GM18499 (cell line): ENCODE measurements around the gene CYS1.
"Not testable (repeated sequence)": the region's sequence is repeated elsewhere in the genome, so short reads cannot be mapped to it uniquely, and the experiment has no call there.

Experiments used
- ATAC-seq: cut with Tn5 transposase; IDR thresholded peaks from one replicate; pipeline ENCODE4 v1.9.1; 2021; ENCODE audit warnings: moderate number of reproducible peaks; ENCODE audit not compliant: insufficient read depth, unreplicated experiment

The CYS1 gene

DNA sequence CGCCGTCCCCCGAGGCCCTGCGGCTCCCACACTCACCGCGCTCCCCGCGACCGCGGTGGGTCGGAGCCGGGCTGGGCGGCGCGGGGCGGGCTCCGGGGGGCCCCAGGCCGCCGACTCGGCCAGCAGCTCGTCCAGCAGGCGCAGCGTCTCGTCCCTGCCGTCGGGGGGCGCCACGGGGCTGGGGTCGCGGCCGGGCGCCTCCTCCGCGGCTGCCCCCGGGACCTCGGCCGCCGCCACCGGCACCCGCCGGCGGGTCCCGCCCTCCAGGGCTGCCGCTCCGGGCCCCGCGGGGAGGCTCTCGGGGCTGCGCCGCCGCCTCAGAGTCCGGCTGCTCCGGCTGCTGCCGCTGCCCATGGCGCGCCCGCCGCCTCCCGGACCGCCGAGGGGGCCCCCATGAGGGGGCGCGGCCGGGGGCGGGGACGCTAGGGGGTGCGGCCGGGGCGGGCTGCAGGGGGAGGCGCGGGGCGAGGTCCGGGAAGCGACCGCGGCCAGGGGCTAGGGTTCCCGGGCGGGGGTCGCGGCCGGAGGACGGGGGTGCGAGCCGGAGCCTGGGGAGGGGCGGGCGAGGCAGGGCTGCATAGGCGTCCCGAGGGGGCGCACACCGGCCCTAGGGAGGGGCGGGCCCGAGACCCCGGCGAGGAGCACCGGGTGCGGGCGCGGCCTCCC lies at the start of gene CYS1:
Gene CYS1 (minus strand): TSS at position 542 of the 666 bp plus-strand sequence. CDS start 188 bp downstream, at position 354.
- ATAC-seq, result no peak

DNA sequence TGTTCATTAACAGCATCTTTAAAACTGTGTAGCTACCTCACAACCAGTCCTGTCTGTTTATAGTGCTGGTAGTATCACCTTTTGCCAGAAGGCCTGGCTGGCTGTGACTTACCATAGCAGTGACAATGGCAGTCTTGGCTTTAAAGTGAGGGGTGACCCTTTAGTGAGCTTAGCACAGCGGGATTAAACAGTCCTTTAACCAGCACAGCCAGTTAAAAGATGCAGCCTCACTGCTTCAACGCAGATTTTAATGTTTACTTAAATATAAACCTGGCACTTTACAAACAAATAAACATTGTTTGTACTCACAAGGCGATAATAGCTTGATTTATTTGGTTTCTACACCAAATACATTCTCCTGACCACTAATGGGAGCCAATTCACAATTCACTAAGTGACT lies 49.3 kb upstream of the CYS1 start:
- ATAC-seq, result no peak

- ATAC-seq, result no peak
These were observed 48.2 kb upstream of the CYS1 start for GRCh38 chr2:10128420-10128819.

GRCh38 chr2:10126632-10127026 lies 46.4 kb upstream of the CYS1 start:
- no peak for ATAC-seq

DNA sequence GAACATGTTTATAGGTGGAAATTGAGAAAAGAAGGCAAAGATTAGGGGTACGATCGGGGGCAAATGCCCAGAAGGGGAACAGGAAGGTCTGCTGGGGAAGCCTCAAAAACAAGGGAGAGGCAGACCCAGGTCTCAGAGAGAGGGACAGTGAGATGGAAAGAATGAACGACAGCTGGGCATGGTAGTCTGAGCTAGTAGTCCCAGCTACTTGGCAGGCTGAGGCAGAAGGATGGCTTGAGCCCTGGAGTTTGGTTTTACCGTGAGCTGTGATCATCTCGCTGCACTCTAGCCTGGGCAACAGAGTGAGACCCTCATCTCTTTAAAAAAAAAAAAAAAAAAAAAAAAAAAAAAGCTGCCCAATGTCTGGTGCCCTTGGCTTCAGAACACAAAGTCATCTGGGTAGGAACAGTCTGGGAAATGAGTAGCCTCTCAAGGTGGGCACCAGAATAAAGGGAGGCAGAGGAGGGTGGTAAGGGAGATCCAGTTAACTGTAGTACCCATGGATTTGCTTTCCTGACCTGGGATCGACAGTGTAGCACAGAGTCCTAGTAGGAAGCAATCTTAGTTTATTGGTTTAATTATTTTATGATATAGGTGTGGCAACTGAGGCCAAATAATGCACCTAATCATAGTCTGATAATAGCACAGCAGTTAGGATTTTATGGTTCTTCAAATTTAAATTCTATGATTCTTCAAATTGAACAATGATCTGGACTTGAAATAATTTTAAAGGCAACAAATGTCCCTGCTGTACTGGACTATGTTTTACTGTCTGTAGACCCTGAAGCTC lies 45.8 kb upstream of the CYS1 start:
- ATAC-seq, result no peak

DNA sequence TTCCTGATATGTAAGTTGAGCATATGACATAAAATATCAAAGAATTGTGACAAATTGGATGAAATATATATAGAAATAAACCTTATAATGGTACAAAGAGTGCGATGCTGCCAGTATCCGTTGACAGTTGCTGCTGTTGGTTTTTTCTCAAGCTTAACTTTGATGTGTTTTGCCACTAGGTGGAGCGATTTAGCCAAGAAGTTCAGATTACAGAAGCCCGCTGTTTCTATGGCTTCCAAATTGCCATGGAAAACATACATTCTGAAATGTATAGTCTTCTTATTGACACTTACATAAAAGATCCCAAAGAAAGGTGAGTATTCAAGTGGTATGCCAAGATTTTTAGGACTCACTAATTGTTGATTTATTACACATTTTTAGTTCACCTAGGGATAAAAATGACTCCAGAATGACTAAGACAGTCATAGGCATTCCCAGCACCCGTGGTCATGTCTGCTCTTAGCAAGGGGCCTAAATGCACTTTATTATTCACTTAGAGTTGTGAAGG lies 44.4 kb upstream of the CYS1 start:
- ATAC-seq, result no peak

DNA sequence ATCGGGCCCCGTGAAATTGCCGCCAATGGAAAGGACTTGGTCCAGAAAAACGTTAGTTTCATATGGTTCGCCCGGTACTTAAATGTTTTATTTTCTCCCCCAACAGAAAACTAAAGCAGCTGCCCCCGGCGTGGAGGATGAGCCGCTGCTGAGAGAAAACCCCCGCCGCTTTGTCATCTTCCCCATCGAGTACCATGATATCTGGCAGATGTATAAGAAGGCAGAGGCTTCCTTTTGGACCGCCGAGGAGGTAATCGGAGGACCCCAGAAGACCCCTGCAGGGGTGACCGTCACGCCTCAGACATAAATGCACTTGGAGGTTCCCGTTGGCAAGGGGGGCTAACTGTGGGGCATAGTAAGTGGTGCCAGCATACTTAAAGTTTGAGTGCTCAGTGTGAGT lies 43.1 kb upstream of the CYS1 start:
- ATAC-seq, result no peak

GRCh38 chr2:10122500-10123280 lies 42.5 kb upstream of the CYS1 start, which contains the start of gene RRM2:
Gene RRM2, plus strand, starts transcription at chr2:10122739. Its CDS starts 60 bp downstream, at chr2:10122799.
- peak; percentile 36 for ATAC-seq

GRCh38 chr2:10120877-10121574 lies 40.8 kb upstream of the CYS1 start:
- no peak for ATAC-seq

GRCh38 chr2:10120158-10120876 lies 40.1 kb upstream of the CYS1 start:
- ATAC-seq, result peak; percentile 30

DNA sequence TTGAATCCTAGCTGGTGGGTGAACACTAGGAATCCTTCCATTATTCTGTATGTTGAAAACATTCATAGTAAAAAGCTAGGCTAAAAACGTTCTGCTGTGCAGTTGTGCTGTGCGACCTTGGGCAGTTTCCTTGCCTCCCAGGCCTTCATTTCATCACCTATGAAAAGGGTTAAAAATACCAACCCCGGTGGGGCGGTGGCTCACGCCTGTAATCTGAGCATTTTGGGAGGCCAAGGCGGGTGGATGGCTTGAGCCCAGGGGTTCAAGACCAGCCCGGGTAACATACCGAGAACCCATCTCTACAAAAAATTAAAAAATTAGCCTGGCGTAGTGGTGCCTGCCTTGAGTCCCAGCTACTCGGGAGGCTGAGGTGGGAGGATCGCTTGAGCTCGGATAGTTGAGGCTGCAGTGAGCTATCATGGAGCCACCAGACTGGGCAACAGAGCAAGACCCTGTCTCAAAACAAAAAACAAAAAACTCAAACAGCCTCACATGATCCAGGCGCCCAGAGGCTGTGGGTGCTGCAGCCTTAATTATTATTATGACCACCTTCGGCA lies 39.5 kb upstream of the CYS1 start:
- no peak for ATAC-seq

DNA sequence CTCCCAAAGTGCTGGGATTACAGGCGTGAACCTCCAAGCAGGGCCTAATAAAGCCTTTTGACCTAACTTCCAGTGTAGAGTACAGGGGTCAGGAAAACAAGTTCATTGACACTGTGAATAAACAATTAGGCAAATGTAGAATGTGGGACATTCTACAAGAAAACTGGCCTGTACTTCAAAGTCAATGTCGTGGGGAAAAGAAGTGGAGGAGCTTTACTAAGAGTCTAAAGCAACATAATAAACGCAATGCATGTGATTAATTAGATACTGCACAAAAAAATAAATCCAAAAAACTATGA lies 38.8 kb upstream of the CYS1 start:
- ATAC-seq, result no peak

DNA sequence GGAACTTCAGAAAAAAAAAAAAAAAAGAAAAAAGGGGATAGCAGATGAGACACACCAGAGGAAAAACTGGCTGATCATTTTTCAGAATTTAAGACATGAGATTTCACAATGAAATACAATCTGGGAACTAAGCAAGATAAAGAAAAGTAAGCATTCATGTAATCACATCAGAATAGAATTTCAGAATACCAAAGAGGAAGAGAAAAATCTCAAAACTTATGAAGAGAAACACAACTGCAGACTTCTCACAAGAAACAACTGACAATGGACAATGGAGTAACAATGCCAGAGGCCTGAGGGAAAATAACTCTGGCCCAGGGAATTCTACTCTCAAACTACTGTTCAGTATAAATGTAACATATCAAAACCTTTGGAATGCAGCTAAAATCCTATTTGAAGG lies 29.1 kb upstream of the CYS1 start:
- no peak for ATAC-seq

- ATAC-seq, result not testable (repeated sequence)
These were observed 24.7 kb upstream of the CYS1 start for GRCh38 chr2:10104906-10105305.

- ATAC-seq, result no peak
These were observed 23.0 kb upstream of the CYS1 start for GRCh38 chr2:10103179-10103578.

DNA sequence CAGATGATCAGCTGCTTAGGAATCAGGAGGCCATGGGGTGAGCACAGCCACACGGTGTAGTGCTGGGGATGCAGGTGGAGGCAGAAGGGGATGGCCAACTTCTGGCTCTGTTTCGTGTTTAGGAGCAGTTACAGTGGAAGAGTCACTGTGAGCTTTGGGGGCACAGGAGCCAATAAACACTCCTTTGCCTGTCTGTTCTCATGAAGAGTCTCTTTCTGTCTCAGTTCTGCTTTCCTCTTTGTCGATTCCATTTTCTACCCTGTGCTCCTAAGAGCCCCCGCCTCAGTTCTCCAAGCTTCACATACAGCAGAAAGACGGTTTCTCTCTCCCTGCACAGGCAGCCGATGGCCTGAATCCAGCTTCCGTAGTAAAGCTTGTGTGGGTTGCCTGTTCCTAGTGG lies 21.3 kb upstream of the CYS1 start:
- no peak for ATAC-seq

- no peak for ATAC-seq
These were observed 17.3 kb upstream of the CYS1 start for GRCh38 chr2:10097352-10098148.

GRCh38 chr2:10096641-10097040 lies 16.4 kb upstream of the CYS1 start:
- ATAC-seq, result no peak

DNA sequence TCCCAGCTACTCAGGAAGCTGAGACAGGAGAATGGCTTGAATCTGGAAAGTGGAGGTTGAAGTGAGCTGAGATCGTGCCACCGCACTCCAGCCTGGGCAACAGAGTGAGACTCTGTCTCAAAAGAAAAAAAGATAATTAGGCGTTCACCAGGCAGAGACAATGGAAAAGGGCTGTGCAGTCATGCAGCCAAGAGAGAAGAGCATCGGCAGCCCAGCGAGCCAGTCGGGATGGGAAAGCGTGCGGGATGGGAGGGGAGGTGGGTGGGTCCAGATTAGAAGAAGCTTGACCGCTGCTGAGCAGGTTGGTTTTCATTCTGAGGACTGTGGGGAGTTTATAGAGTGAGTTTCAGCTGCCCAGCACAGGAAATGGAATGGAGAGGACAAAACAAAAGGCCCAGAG lies 15.0 kb upstream of the CYS1 start:
- no peak for ATAC-seq
